Esophagus squamous epithelium (tissue), 5 donors: Measurements from ENCODE around the gene NUDT22. TPM values are rescaled to one million over a fixed set of nuclear protein-coding genes. Genes with fewer than 3 reads are reported as not detected.
A peak's percentile ranks its signal among the peaks of the same experiment; 100 is the strongest.

Experiments used
- DNase-seq: peaks from one replicate; lab custom pipeline; 2025; lab: John Stamatoyannopoulos, UW
- H3K27ac ChIP-seq, 4 donors: fragments of 200-600 bp; sonication (generic); one replicate each; pipeline ENCODE4 v1.5.1; 2016 to 2019; ENCODE audit warnings: mild to moderate bottlenecking in 1 of 4
- H3K27me3 ChIP-seq, 4 donors: fragments of 200-600 bp; sonication (generic); 1 replicate in 3 of 4; 2 replicates in 1 of 4; pipeline versions ENCODE4 v1.5.1 to v1.6.0; 2017 to 2021; ENCODE audit warnings: antibody characterized with exemption in 1 of 4
- H3K36me3 ChIP-seq, 3 donors: fragments of 200-600 bp; sonication (generic); one replicate each; pipeline ENCODE4 v1.5.1; 2016 to 2019
- H3K4me1 ChIP-seq, 3 donors: fragments of 200-600 bp; sonication (generic); one replicate each; pipeline ENCODE4 v1.5.1; 2017 to 2019
- H3K4me3 ChIP-seq, 4 donors: fragments of 200-600 bp; sonication (generic); 1 replicate in 3 of 4; 2 replicates in 1 of 4; pipeline ENCODE4 v1.5.1; 2016 to 2019; ENCODE audit warnings: mild to moderate bottlenecking in 2 of 4, moderate library complexity in 1 of 4
- H3K9me3 ChIP-seq, 3 donors: fragments of 200-600 bp; sonication (generic); one replicate each; pipeline ENCODE4 v1.5.1; 2016 to 2019
- POLR2A ChIP-seq, 4 donors: fragments of 450-650 bp; IDR thresholded peaks; one replicate each; pipeline ENCODE4 v1.6.1; 2017; ENCODE audit warnings: antibody characterized with exemption in 4 of 4, mild to moderate bottlenecking in 4 of 4, moderate library complexity in 3 of 4
- WGBS, 2 donors: methylation state at CpG; one replicate each; pipeline ENCODE4 v1.1.5; 2018; 5-methylcytosine and 5-hydroxymethylcytosine counted together
- intact Hi-C: fragments of 100-400 bp; cut with DNase I; formaldehyde crosslinking; loops from one replicate; pipeline ENCODE4 v1.15.0; 2022
- total RNA-seq, 4 donors: library from RNA; depleted of rRNA; stranded (reverse); fragments of >200 nt; gene quantifications; one replicate each; pipeline ENCODE4 v1.1.0, GENCODE V29; 2016
- TF ChIP-seq, protein P1 (sequence below), 6 experiments: fragments of 450-650 bp in 4 of 6; fragments of 200-600 bp in 2 of 6; sonication (generic) in 2 of 6; IDR thresholded peaks; one replicate each; pipeline ENCODE4 v1.5.1; 2016 to 2019; ENCODE audit warnings: antibody characterized with exemption in 6 of 6, mild to moderate bottlenecking in 4 of 6, moderate library complexity in 4 of 6
- donor health status: DM: yes; HTN: yes; CAD: no.

Gene NUDT22
- total RNA-seq, 4 donors from 2014 or later = 44.0 to 60.1 (median 50.7) TPM

DNA sequence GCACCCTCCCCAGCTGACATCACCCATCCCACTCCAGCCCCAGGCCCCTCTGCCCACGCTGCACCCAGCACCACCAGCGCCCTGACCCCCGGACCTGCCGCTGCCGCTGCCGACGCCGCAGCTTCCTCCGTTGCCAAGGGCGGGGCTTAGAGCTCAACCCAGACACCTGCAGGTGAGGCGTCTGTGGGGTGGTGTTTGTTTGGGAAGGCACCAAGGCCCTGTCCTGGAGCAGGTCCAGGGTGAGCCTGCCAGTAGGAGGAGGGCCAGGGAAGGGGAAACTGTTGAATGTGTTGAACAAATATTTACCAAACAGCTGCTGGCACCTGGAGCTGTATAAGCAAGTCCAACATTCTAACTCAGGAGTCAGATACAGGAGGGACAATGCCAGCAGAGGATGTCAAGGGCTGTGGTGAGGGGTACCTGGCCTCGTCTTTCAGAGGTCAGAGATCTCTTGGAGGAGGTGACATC, 11.4 kb downstream of the NUDT22 start:
- H3K4me1 ChIP-seq = peaks cover 56 to 86% (median 59%) of the 10 kb centered on the region in 3 donors

DNA sequence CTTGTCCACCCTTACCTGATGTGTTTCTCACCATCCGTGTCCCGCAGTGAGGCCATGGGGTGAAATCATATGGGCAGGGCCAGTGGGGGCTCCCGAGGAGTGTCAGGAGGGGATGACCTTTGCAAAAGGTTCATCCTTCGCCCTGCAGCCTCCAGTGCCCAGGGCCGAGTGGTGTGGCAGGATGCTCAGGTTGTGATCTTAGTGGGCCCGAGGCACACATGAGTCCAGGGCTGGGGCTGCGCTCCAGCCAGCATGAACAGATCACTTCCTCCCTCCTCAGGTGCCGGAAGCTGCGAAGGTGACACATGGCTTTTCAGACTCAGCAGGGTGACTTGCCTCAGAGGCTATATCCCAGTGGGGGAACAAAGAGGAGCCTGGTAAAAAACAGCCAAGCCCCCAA, 12.0 kb downstream of the NUDT22 start:
- no peak for DNase-seq
- 62 to 85% methylated on average over 4 to 6 of the region's 9 CpGs for WGBS, 2 donors
- Histone ChIP-seq H3K9me3 (no peaks in the 10 kb centered on the region), H3K27me3 (no peaks in the 10 kb centered on the region), H3K4me3 (no peak overlapping the region), H3K4me1 (peaks cover 61 to 86% (median 65%) of the 10 kb centered on the region in 3 donors), H3K36me3 (peaks cover 0 to 40% (median 0%) of the 10 kb centered on the region in 3 donors), H3K27ac (peak overlapping the region; percentile 95 to 100 (median 99))
- intact Hi-C loops = no loop called here
- TF ChIP-seq, protein P1, sequence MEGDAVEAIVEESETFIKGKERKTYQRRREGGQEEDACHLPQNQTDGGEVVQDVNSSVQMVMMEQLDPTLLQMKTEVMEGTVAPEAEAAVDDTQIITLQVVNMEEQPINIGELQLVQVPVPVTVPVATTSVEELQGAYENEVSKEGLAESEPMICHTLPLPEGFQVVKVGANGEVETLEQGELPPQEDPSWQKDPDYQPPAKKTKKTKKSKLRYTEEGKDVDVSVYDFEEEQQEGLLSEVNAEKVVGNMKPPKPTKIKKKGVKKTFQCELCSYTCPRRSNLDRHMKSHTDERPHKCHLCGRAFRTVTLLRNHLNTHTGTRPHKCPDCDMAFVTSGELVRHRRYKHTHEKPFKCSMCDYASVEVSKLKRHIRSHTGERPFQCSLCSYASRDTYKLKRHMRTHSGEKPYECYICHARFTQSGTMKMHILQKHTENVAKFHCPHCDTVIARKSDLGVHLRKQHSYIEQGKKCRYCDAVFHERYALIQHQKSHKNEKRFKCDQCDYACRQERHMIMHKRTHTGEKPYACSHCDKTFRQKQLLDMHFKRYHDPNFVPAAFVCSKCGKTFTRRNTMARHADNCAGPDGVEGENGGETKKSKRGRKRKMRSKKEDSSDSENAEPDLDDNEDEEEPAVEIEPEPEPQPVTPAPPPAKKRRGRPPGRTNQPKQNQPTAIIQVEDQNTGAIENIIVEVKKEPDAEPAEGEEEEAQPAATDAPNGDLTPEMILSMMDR (IDR thresholded peaks at IDR 0.05) = no peak
- no peak for TF ChIP-seq POLR2A (IDR thresholded peaks at IDR 0.05)

More for the DNA sequence above, 11.4 kb downstream of the NUDT22 start:
- WGBS, 2 donors = 0 to 48% methylated on average over 1 to 8 of the region's 12 CpGs
- peaks cover 0 to 35% (median 0%) of the 10 kb centered on the region in 3 donors for H3K36me3 ChIP-seq
- H3K27ac ChIP-seq = peak overlapping the region; percentile 95 to 100 (median 99)
- peak overlapping the region in 2 of 4 donors; percentile 3 to 30 for H3K4me3 ChIP-seq
- no peaks in the 10 kb centered on the region for H3K9me3 ChIP-seq
- DNase-seq = no peak
- TF ChIP-seq POLR2A (IDR thresholded peaks at IDR 0.05) = no peak
- TF ChIP-seq, protein P1 (IDR thresholded peaks at IDR 0.05) = peak in 1 of 6 experiments; percentile 27
- H3K27me3 ChIP-seq = no peaks in the 10 kb centered on the region
- intact Hi-C loops = no loop called here

DNA sequence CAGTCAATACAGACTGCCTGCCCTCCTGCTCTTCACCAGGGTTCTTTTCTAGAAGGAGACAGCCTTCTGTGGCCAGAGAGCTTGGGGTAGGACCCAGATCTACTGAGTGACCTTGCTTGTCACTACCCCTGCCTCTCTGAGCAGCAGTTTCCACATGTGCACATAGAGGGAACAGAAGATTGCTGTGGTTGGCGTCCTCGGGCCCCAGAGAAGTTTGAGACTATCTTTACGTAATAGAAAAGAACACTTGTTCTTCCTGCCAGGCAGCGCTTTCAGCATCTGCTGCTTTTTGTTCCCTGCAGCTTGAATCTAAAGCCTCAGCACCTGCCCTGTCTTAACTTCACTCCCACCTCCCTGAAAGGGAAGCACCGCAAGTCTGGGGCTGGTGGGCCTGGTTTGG, 12.9 kb downstream of the NUDT22 start:
- Histone ChIP-seq H3K4me1 (peaks cover 64 to 86% (median 66%) of the 10 kb centered on the region in 3 donors), H3K9me3 (no peaks in the 10 kb centered on the region), H3K27me3 (no peaks in the 10 kb centered on the region), H3K27ac (peak overlapping the region; percentile 95 to 100 (median 99)), H3K4me3 (no peak overlapping the region), H3K36me3 (peaks cover 0 to 50% (median 0%) of the 10 kb centered on the region in 3 donors)
- TF ChIP-seq, protein P1 (IDR thresholded peaks at IDR 0.05) = no peak
- TF ChIP-seq POLR2A (IDR thresholded peaks at IDR 0.05) = no peak
- WGBS, 2 donors = 83 to 90% methylated on average over 3 to 5 of the region's 5 CpGs
- no peak for DNase-seq
- intact Hi-C loops = no loop called here

DNA sequence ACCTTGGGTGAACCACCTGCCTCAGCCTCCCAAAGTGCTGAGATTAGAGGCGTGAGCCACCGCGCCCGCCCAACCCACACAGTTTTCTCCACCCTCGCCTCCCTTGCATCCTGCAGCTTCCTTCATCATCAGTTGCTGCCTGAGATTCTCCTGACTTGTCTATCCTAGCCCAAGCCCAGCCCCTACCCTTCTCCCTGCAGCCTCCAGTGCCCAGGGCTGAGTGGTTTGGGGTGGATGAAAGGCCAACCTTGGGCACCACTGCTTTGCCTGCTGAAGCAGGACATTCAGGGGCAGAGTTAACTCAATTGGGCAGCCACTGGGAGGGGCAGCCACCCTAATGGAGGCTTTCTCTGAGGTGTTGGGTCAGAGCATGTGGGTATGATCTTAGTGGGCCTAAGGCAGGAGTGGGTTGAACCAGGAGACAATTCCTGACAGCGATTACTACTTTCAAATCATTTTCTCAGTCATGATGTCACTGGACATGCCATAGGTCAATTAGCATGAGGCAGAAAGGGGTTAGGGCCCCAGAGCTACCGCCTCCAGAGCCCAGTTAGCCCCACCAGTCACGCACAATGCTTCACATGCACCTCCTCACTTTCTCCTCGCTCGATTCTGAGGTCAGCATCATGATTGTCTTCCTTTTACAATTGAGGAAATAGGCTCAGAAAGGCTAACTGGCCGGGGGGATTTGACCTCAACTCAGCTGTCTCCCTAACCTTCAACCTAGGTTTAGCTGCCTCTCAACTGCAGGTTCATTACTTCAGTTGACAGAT, 13.8 kb downstream of the NUDT22 start:
- H3K36me3 ChIP-seq = peaks cover 0 to 58% (median 0%) of the 10 kb centered on the region in 3 donors
- peak overlapping the region; percentile 95 to 100 (median 99) for H3K27ac ChIP-seq
- WGBS, 2 donors = 60 to 74% methylated on average over 7 to 10 of the region's 11 CpGs
- H3K9me3 ChIP-seq = no peaks in the 10 kb centered on the region
- peaks cover 68 to 91% (median 69%) of the 10 kb centered on the region in 3 donors for H3K4me1 ChIP-seq
- H3K27me3 ChIP-seq = no peaks in the 10 kb centered on the region
- no peak for DNase-seq
- TF ChIP-seq, protein P1 (IDR thresholded peaks at IDR 0.05) = no peak
- no peak for TF ChIP-seq POLR2A (IDR thresholded peaks at IDR 0.05)
- peak overlapping the region in 3 of 4 donors; percentile 63 to 90 (median 82) for H3K4me3 ChIP-seq
- intact Hi-C loops = no loop called here
